A673 (cell line): ENCODE measurements around the gene ITGA11. TPM values are rescaled to one million over a fixed set of nuclear protein-coding genes. Genes with fewer than 3 reads are reported as not detected.

Source experiments
- BruUV-seq: library from RNA; stranded (reverse); fragments of 400-500 nt; replicated peaks from 2 replicates; lab custom pipeline; 2021; lab: Mats Ljungman, UMichigan
- CTCF ChIA-PET: fragments of 300-600 bp; sonication (Branson Sonifier 250); formaldehyde crosslinking; loops from one replicate; lab custom pipeline; 2022; ENCODE audit warnings: antibody characterized with exemption; lab: Charles Lee
- POLR2A ChIA-PET: fragments of 300-600 bp; sonication (Branson Sonifier 250); formaldehyde crosslinking; loops from one replicate; lab custom pipeline; 2022; ENCODE audit warnings: antibody characterized with exemption; ENCODE audit not compliant: low non-redundant PET; lab: Charles Lee
- DNase-seq: peaks from one replicate; pipeline ENCODE4 v3.0.0-alpha.2; 2015; ENCODE audit warnings: low spot score
- H3K27ac ChIP-seq: fragments of 200-600 bp; sonication (generic); 2 replicates; pipeline ENCODE4 v1.5.1; 2016; ENCODE audit warnings: mixed run types, low read depth, mild to moderate bottlenecking, mixed read lengths, antibody characterized with exemption, low read length; ENCODE audit not compliant: poor library complexity, severe bottlenecking
- H3K27me3 ChIP-seq: fragments of 200-600 bp; sonication (generic); replicated peaks from 2 replicates; pipeline ENCODE4 v1.6.1; 2017; ENCODE audit warnings: mixed run types, low read depth, mild to moderate bottlenecking, mixed read lengths, antibody characterized with exemption, low read length; ENCODE audit not compliant: insufficient read depth, poor library complexity
- H3K36me3 ChIP-seq: fragments of 200-600 bp; sonication (generic); 2 replicates; pipeline ENCODE4 v1.6.1; 2016; ENCODE audit warnings: mixed run types, mild to moderate bottlenecking, mixed read lengths, antibody characterized with exemption, low read length; ENCODE audit not compliant: insufficient read depth, poor library complexity, severe bottlenecking
- H3K4me1 ChIP-seq: fragments of 200-600 bp; sonication (generic); 2 replicates; pipeline ENCODE4 v1.6.1; 2017; ENCODE audit warnings: mixed run types, mild to moderate bottlenecking, mixed read lengths, antibody characterized with exemption, low read length; ENCODE audit not compliant: insufficient read depth, poor library complexity, severe bottlenecking
- H3K4me3 ChIP-seq: fragments of 200-600 bp; sonication (generic); 2 replicates; pipeline ENCODE4 v1.5.1; 2016; ENCODE audit warnings: low read depth, mixed run types, mild to moderate bottlenecking, mixed read lengths, low read length; ENCODE audit not compliant: poor library complexity, severe bottlenecking
- H3K9me3 ChIP-seq: fragments of 200-600 bp; sonication (generic); 2 replicates; pipeline ENCODE4 v1.6.1; 2016; ENCODE audit warnings: mixed run types, low read depth, mild to moderate bottlenecking, mixed read lengths, antibody characterized with exemption, low read length; ENCODE audit not compliant: poor library complexity, severe bottlenecking
- EZH2 ChIP-seq: fragments of 200-600 bp; sonication (generic); IDR thresholded peaks from 2 replicates; pipeline ENCODE4 v1.6.1; 2017; ENCODE audit warnings: borderline replicate concordance, low read depth, mild to moderate bottlenecking, mixed read lengths, antibody characterized with exemption, low read length; ENCODE audit not compliant: poor library complexity, severe bottlenecking
- intact Hi-C: fragments of 100-400 bp; cut with micrococcal nuclease; formaldehyde crosslinking; loops from one replicate; pipeline ENCODE4 v1.10.0; 2022; ENCODE audit not compliant: unreplicated experiment
- total RNA-seq: library from RNA; stranded (reverse); gene quantifications from 2 replicates; pipeline ENCODE4 v1.2.3, GENCODE V29; 2021
- TF ChIP-seq, protein P1 (sequence below): fragments of 300-800, 200-600 bp; sonication (generic); conservative IDR thresholded peaks from 2 replicates; pipeline ENCODE4 v1.5.1; 2017; ENCODE audit warnings: low read depth, mild to moderate bottlenecking, antibody characterized with exemption, low read length, moderate library complexity, mixed read lengths

ITGA11 gene
- total RNA-seq, 1 experiment from 2014 or later, result 0.45 TPM

DNA sequence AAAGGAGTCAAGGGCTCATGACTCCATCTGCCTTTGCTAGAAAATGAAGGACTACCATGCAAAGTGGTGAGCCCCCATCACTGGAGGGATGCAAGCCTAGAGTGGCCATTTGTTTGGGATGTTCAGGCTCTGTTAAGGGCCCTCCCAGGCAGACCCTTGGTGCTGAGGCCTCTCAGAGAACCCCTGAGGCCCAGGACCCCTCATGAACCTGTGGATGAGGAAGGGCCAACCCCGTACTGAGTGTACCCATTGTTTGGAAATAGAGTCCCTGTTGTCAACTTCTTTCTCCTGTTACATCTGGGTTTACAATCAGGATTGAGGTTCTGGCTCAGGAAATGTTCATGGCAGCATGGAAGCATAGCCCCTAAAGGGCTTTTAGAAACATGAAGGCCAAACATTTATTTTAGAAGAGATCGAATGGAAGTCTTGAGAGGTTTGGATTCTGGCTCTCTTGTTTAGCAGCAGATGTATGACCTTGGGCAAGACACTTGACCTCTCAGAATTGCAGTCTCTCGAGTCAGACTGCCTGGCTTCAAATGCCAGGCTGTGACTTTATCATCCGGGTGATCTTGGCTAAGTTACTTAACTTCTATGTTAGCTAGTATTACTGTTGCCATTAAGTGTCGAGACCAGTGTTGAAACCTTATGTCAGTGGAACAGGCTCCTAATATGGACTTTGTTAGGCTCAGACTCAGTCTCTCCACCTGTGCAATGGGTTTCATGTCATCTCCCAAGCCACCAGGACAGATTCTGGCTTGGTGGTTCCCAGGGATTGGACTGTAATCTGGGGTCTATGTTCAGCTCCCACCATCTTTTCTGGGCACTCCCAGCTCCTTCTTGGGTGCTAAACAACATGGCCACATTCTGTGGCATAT lies 12.4 kb downstream of the ITGA11 start:
- H3K9me3 ChIP-seq, result no peaks in the 10 kb centered on the region
- intact Hi-C loops, result no loop called here
- TF ChIP-seq, protein P1, sequence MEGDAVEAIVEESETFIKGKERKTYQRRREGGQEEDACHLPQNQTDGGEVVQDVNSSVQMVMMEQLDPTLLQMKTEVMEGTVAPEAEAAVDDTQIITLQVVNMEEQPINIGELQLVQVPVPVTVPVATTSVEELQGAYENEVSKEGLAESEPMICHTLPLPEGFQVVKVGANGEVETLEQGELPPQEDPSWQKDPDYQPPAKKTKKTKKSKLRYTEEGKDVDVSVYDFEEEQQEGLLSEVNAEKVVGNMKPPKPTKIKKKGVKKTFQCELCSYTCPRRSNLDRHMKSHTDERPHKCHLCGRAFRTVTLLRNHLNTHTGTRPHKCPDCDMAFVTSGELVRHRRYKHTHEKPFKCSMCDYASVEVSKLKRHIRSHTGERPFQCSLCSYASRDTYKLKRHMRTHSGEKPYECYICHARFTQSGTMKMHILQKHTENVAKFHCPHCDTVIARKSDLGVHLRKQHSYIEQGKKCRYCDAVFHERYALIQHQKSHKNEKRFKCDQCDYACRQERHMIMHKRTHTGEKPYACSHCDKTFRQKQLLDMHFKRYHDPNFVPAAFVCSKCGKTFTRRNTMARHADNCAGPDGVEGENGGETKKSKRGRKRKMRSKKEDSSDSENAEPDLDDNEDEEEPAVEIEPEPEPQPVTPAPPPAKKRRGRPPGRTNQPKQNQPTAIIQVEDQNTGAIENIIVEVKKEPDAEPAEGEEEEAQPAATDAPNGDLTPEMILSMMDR, result no peak
- no peak for TF ChIP-seq EZH2
- ChIA-PET POLR2A (no interaction called here), CTCF (no interaction called here)
- DNase-seq, result no peak
- no peak overlapping the region for H3K27ac ChIP-seq
- no peaks in the 10 kb centered on the region for H3K27me3 ChIP-seq
- BruUV-seq, result no TSS peak
- no peaks in the 10 kb centered on the region for H3K36me3 ChIP-seq
- H3K4me1 ChIP-seq, result no peaks in the 10 kb centered on the region
- no peak overlapping the region for H3K4me3 ChIP-seq

DNA sequence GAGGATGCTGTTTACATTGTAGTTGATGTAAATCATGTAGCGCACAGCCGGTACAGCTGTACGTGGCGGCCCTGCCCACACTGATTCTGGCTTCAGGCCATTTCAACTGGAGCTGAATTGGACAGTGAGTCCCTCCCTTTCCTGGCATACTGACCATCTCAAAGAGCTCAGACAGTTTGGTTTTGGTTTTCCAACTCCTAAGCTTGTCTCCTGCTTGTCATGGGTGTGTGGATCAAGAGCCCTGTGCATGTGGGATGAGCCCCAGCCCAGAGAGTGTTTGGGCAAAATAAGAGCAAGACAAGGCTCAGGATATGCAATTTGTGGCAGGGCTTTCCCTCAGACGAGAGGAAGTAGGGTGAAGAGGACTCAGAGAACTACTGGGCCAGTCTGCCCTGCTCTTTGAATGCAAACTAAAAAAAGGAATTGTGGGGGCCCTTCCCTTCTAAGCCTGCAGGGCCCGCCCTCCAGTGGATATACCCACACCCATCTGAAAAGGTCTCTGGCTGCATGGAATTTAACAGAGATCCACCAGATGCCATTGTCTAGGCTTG lies 13.3 kb downstream of the ITGA11 start:
- Histone ChIP-seq H3K4me1 (no peaks in the 10 kb centered on the region), H3K4me3 (no peak overlapping the region), H3K9me3 (no peaks in the 10 kb centered on the region), H3K27me3 (no peaks in the 10 kb centered on the region), H3K36me3 (no peaks in the 10 kb centered on the region), H3K27ac (no peak overlapping the region)
- ChIA-PET CTCF (no interaction called here), POLR2A (no interaction called here)
- intact Hi-C loops, result no loop called here
- no peak for DNase-seq
- no TSS peak for BruUV-seq
- TF ChIP-seq, protein P1, result no peak
- no peak for TF ChIP-seq EZH2

DNA sequence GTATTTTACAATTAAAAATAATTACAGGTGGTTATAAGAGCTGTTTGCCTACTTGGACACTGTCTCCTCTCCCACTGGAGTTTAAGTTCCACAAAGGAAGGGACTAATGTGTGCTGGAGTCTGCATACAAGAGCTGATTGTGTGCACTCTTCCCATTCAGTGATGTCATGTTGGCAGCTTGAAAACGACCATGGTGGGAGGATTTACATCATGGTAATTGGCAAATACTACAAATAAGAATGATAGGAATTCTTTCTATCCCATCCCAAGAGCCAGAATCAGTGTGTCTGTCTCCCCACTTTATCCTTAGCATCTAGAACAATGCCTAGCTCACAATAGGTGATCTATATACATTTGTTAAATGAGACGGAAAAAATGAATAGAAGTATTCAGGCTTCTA lies 14.1 kb downstream of the ITGA11 start:
- H3K27ac ChIP-seq, result no peak overlapping the region
- H3K4me3 ChIP-seq, result no peak overlapping the region
- TF ChIP-seq, protein P1, result no peak
- TF ChIP-seq EZH2, result no peak
- intact Hi-C loops, result no loop called here
- no peaks in the 10 kb centered on the region for H3K9me3 ChIP-seq
- H3K4me1 ChIP-seq, result no peaks in the 10 kb centered on the region
- POLR2A ChIA-PET, result no interaction called here
- H3K36me3 ChIP-seq, result no peaks in the 10 kb centered on the region
- BruUV-seq, result no TSS peak
- CTCF ChIA-PET, result no interaction called here
- no peak for DNase-seq
- H3K27me3 ChIP-seq, result no peaks in the 10 kb centered on the region
